IPS DF 6.9 (cell line): ENCODE results near the gene OR7C2.
"Not testable (repeated sequence)": the region's sequence is repeated elsewhere in the genome, so short reads cannot be mapped to it uniquely, and the experiment has no call there.

ENCODE experiments used
- DNase-seq: peaks from one replicate; pipeline ENCODE4 v3.0.0-alpha.2; 2013; ENCODE audit warnings: low read depth, low spot score
- H3K27ac ChIP-seq: one replicate; pipeline ENCODE4 v1.5.1; 2013; ENCODE audit warnings: low read length, control low read depth
- H3K27me3 ChIP-seq: 2 replicates; pipeline ENCODE4 v1.6.1; 2013; ENCODE audit warnings: mild to moderate bottlenecking, low read length; ENCODE audit not compliant: control insufficient read depth, insufficient read depth
- H3K36me3 ChIP-seq: 2 replicates; pipeline ENCODE4 v1.6.1; 2013; ENCODE audit warnings: low read length; ENCODE audit not compliant: control insufficient read depth, insufficient read depth
- H3K4me1 ChIP-seq: 2 replicates; pipeline ENCODE4 v1.6.1; 2013; ENCODE audit warnings: low read length; ENCODE audit not compliant: control insufficient read depth, insufficient read depth
- H3K4me3 ChIP-seq: 2 replicates; pipeline ENCODE4 v1.5.1; 2013; ENCODE audit warnings: mild to moderate bottlenecking, low read length
- H3K9me3 ChIP-seq: 2 replicates; pipeline ENCODE4 v1.6.1; 2013; ENCODE audit warnings: low read length, inconsistent platforms; ENCODE audit not compliant: control insufficient read depth, insufficient read depth
- WGBS: extraction: QIAGEN DNeasy Blood & Tissue Kit; methylation state at CpG from one replicate; pipeline ENCODE4 v1.1.7; 2013; ENCODE audit warnings: mixed read lengths, missing lambda C conversion rate; ENCODE audit not compliant: insufficient read length, insufficient coverage; 5-methylcytosine and 5-hydroxymethylcytosine counted together

OR7C2 gene

GRCh38 chr19:14941189-14941588 is at the start of gene OR7C2:
Gene OR7C2, plus strand, starts transcription at chr19:14941489. Its CDS starts 0 bp downstream, at chr19:14941489.
- no peak for DNase-seq
- Histone ChIP-seq H3K9me3 (no peaks in the 10 kb centered on the region; the same call in 1 of the 2 replicates), H3K4me3 (no peak within 1 kb of the TSS), H3K4me1 (no peaks in the 10 kb centered on the region), H3K36me3 (no peaks in the 10 kb centered on the region), H3K27me3 (no peaks in the 10 kb centered on the region), H3K27ac (no peak within 1 kb of the TSS)
- WGBS = no CpG with 5 or more reads among the region's 6 CpGs

DNA sequence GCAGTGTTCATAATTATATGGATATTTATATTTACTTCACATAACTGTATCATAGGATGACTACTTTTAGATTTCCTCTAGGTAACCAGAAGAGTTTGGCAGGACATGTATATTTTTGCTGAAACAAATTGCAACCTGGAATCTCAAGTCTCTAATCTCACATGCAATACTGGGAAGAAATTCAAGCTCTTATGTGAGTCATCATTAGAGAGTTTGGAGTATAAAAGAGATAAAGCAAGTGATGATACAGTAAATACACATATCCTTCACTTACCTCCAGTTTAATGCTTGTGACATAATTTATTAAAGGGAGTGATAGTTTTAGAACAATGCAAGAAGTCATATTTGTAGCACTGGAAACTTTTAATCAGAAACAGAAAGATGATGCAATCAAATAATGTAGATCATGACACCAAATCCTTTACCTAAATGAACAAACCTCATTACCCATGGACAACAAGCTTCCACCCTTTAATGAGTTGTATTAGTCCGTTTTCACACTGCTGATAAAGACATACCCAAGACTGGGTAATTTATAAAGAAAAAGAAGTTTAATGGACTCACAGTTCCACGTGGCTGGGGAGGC is 39.5 kb upstream of the OR7C2 start:
- no CpG with 5 or more reads among the region's 2 CpGs for WGBS
- Histone ChIP-seq H3K4me1 (no peaks in the 10 kb centered on the region), H3K9me3 (no peaks in the 10 kb centered on the region), H3K36me3 (no peaks in the 10 kb centered on the region), H3K4me3 (no peak overlapping the region), H3K27me3 (no peaks in the 10 kb centered on the region), H3K27ac (no peak overlapping the region)
- no peak for DNase-seq

GRCh38 chr19:14906711-14907110 is 34.6 kb upstream of the OR7C2 start:
- Histone ChIP-seq H3K9me3 (no peaks in the 10 kb centered on the region), H3K4me3 (no peak overlapping the region), H3K36me3 (no peaks in the 10 kb centered on the region), H3K27ac (no peak overlapping the region), H3K4me1 (no peaks in the 10 kb centered on the region), H3K27me3 (no peaks in the 10 kb centered on the region)
- DNase-seq = no peak
- no CpG with 5 or more reads among the region's 4 CpGs for WGBS

DNA sequence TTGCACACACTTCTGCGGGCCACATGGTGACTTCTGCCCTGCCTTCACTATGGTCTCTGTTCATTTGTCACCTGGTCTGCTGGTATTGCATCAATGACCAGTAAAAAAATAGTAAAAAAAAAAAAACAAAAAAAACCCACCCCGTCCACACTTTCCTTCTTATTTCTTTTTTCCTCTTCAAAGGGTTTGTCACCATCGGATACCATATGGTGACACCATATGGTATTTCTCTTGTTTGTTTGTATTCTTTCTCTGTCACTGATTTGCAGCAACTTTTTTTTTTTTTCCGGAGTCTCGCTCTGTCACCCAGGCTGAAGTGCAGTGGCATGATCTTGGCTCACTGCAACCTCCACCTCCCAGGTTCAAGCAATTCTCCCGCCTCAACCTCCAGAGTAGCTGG is 26.2 kb upstream of the OR7C2 start:
- no peak overlapping the region for H3K27ac ChIP-seq
- DNase-seq = no peak
- no peaks in the 10 kb centered on the region for H3K4me1 ChIP-seq
- H3K36me3 ChIP-seq = no peaks in the 10 kb centered on the region
- H3K4me3 ChIP-seq = no peak overlapping the region
- no peaks in the 10 kb centered on the region for H3K27me3 ChIP-seq
- H3K9me3 ChIP-seq = no peaks in the 10 kb centered on the region
- WGBS = no CpG with 5 or more reads among the region's 6 CpGs

GRCh38 chr19:14916848-14917247 is 24.4 kb upstream of the OR7C2 start:
- Histone ChIP-seq H3K4me3 (no peak overlapping the region), H3K36me3 (no peaks in the 10 kb centered on the region), H3K27me3 (no peaks in the 10 kb centered on the region), H3K9me3 (no peaks in the 10 kb centered on the region), H3K27ac (no peak overlapping the region), H3K4me1 (no peaks in the 10 kb centered on the region)
- WGBS = no CpG with 5 or more reads among the region's 5 CpGs
- DNase-seq = peak; percentile 9

GRCh38 chr19:14933506-14933905 is 7.8 kb upstream of the OR7C2 start:
- DNase-seq = no peak
- no peaks in the 10 kb centered on the region for H3K9me3 ChIP-seq
- H3K4me1 ChIP-seq = no peaks in the 10 kb centered on the region
- no peak overlapping the region for H3K4me3 ChIP-seq
- no peaks in the 10 kb centered on the region for H3K36me3 ChIP-seq
- no peak overlapping the region for H3K27ac ChIP-seq
- H3K27me3 ChIP-seq = no peaks in the 10 kb centered on the region
- WGBS = no CpG with 5 or more reads among the region's 1 CpG

DNA sequence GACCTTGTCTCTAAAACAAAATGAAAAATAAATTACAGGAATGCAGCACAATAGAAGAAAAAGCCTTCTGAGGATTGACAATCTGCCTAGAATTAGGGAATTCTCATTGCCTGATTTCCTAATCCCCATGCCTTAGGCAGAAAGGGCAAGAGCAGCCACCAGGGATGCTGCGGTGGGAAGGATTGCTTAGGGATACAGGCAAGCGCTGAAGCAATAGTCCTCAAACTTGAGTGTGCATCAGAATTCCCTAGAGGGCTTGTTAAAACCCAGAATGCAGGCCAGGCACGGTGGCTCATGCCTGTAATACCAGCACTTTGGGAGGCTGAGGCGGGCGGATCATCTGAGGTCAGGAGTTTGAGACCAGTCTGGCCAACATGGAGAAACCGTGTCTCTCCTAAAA is 1.0 kb upstream of the OR7C2 start:
- Histone ChIP-seq H3K36me3 (no peaks in the 10 kb centered on the region), H3K4me1 (no peaks in the 10 kb centered on the region), H3K27me3 (no peaks in the 10 kb centered on the region), H3K27ac (no peak overlapping the region), H3K9me3 (no peaks in the 10 kb centered on the region; the same call in 1 of the 2 replicates), H3K4me3 (no peak overlapping the region)
- WGBS = no CpG with 5 or more reads among the region's 6 CpGs
- no peak for DNase-seq

DNA sequence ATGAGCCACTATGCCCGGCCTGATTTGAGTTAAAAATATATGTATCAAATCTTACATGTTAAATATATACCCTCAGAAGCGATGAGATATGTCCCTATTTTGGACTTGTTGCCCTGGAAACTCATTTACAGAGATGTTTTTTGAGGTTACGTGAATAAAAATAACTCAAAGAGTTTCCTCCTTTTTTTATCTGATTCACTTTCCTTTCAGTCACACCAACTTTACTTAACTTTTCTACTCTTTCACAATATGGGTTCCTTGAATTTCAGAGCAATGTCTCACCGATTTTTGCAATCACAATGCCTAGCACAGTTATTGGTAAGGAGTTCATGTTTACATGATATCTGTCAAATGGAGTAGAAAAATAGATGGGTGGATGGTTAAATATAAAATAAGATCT is 2.3 kb downstream of the OR7C2 start:
- Histone ChIP-seq H3K27ac (no peak overlapping the region), H3K4me3 (no peak overlapping the region), H3K9me3 (no peaks in the 10 kb centered on the region; the same call in 1 of the 2 replicates), H3K27me3 (no peaks in the 10 kb centered on the region), H3K36me3 (no peaks in the 10 kb centered on the region), H3K4me1 (no peaks in the 10 kb centered on the region)
- DNase-seq = no peak
- WGBS = no CpG with 5 or more reads among the region's 4 CpGs

- Histone ChIP-seq H3K27ac (no peak overlapping the region), H3K4me1 (no peaks in the 10 kb centered on the region), H3K36me3 (no peaks in the 10 kb centered on the region), H3K27me3 (no peaks in the 10 kb centered on the region), H3K4me3 (no peak overlapping the region), H3K9me3 (no peaks in the 10 kb centered on the region; the same call in 1 of the 2 replicates)
- WGBS = no CpG with 5 or more reads among the region's 1 CpG
- DNase-seq = no peak
These were observed 3.2 kb downstream of the OR7C2 start for GRCh38 chr19:14944456-14944855.

DNA sequence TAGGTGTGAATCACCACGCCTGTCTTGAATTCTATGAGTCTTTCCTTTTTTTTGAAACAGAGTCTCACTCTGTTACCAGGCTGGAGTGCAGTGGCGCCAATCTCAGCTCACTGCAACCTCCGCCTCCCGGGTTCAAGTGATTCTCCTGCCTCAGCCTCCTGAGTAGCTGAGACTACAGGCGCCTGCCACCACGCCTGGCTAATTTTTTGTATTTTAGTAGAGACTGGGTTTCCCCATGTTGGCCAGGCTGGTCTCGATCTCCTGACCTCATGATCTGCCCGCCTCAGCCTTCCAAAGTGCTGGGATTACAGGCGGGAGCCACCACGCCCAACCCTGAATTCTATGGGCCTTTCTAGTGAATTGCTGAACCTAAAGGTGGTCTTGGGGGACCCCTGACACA is 8.1 kb downstream of the OR7C2 start:
- no CpG with 5 or more reads among the region's 10 CpGs for WGBS
- not testable (repeated sequence) for H3K27ac ChIP-seq, H3K4me1 ChIP-seq, H3K27me3 ChIP-seq, H3K9me3 ChIP-seq, H3K36me3 ChIP-seq, H3K4me3 ChIP-seq, DNase-seq

GRCh38 chr19:14949876-14950275 is 8.6 kb downstream of the OR7C2 start:
- H3K27ac ChIP-seq = no peak overlapping the region
- H3K27me3 ChIP-seq = no peaks in the 10 kb centered on the region
- no peaks in the 10 kb centered on the region for H3K36me3 ChIP-seq
- no peaks in the 10 kb centered on the region for H3K4me1 ChIP-seq
- no peaks in the 10 kb centered on the region for H3K9me3 ChIP-seq
- no CpG with 5 or more reads among the region's 8 CpGs for WGBS
- no peak overlapping the region for H3K4me3 ChIP-seq
- DNase-seq = no peak
